SKM-1 (cell line): ENCODE results near the gene KIAA0930.
"Not testable (repeated sequence)": the region's sequence is repeated elsewhere in the genome, so short reads cannot be mapped to it uniquely, and the experiment has no call there.

ENCODE experiments used
- DNase-seq: peaks from one replicate; lab custom pipeline; 2025; ENCODE audit not compliant: unreplicated experiment; lab: John Stamatoyannopoulos, UW

Gene KIAA0930

DNA sequence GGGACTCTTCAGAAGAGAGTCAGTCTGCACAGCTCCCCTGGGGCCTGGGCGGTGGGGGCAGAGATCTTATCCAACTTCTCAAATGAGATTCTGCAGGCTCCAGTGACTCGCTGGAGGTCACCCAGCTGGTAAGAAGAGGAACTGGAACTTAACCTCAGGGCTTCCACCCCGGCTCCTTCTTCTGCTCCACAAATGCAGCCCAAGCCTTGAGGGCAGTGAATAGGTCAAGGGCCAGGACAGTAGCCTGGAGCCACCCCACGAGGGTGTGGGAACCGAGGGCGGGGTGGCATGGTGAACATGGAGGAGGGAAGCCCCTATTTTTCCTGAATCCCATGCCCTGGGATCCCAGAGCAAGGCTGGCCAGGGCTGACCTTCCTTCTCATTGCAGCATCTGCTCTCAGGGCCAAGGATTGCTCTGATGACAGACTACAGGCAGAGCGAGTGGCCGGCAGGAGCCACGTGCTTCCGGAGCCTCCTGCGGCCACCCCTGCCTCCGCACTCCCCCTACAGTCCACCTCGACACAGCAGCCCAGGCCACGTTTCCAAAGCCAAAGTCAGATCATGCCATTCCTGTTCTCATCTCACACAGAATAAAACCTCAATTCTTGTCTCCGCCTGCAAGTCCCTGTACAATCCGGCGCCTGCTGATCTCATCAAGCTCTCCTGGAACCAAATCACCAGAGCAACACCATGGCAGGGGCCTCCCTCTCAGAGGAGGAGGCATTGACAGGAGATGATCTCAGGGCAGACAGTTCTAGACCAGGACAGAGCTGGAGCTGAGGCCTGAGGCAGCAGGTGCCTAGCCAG is 23.0 kb upstream of the KIAA0930 start:
- peak; percentile 78 for DNase-seq

DNA sequence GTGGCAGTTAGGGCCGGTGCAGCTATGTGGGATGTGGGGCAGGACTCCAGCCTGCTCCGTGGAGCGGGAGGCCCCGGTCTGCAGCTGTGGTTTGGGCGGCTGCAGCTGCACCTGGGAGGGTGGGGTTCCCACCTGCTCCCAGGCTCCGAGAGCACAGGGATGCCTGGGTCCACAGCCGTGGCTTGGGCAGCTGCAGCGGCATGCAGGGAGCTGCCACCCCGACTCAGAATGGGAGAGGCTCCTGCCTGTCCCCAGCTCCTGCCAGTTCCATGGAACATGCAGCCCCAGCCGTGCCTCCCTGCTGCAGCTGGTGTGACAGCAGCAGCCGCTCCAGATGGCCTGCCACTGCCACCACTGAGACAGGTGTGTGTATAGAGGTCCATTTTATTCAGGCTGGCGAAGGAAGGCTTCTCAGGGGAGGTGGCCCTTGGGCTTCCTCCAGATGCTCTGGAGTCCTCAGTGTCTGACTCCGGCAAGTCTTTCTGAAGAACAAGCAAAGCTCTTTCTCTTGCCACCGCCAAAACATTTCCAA is 22.3 kb upstream of the KIAA0930 start:
- DNase-seq = no peak

DNA sequence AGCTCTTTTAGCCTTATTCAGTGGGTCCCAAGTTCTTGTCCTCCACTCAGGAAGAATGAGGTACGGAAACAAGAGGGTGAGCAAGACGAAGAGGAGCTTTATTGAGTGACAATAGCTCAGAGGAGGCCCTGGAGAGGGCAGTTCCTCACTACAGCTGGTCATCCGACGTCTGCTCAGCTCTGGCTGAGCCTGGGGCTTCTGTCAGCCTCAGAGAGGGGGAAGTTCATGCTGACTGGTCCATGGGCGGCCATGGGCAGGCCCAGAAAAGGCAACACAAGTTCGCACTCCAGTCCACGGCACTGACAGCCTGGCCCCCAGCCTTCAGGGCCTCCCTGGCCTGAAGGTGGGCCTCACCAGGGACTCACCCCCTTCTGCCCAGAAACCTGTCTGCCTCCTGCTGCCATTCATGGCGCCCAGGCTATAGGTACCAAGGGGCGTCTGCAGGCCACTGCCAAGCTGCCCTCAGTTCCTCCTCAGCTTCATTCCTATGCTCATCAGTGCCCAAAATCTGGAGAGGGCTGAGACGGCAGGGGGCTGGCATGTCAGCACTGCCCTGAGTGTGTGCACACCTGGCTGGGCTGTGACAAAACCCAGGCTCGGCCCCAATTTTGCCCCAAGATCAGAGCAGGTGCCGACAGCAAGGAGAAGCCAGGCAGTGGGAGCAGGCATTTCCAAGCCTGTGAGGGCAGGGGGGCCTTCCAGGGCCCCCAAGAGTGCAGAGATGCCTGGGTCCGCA is 21.7 kb upstream of the KIAA0930 start:
- no peak for DNase-seq

DNA sequence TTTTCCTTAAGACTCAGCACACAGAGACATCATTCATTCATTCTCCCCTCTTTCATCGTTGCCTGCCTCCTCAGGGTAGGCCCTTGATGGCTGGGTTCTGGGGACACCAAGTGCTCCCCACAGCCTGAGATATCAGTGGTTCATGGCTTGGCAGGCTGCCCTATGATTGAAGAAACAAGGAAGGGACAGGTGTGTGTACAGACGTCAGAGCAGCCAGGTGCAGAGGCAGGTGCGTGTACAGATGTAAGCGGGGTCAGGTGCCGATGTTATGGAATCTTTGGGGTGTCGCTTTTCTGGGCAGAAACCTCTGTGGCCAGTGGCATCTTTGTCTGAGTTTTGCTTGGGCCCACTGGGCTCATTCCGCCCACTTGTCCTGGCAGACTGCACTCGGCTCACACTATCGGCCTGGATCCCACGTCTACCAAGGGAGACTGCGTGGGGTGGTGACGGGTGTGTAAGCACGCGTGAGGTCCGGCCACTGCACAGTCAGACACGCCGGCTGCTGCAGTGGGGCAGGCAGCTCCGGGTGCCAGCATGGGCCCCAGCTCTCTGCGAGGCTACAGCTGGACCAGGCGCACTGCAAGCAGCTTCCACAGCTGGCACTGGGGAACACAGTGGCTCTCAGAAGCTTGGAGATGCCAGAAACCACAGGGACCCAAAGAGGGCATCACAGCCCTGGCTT is 20.9 kb upstream of the KIAA0930 start:
- no peak for DNase-seq

DNA sequence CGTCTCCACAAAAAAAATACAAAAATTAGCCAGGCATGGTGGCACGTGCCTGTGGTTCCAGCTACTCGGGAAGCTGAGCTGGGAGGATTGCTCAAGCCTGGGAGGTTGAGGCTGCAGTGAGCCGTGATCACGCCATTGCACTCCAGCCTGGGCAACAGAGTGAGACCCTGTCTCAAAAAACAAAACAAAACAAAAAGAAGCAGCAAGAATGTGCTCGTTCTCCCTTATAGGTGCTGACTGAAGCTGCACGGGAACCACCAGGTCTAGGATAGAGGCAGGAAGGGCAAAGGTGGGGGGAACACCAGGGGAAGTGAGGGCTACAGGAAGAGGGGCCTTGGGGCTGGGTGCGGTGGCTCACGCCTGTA is 19.7 kb upstream of the KIAA0930 start:
- not testable (repeated sequence) for DNase-seq

DNA sequence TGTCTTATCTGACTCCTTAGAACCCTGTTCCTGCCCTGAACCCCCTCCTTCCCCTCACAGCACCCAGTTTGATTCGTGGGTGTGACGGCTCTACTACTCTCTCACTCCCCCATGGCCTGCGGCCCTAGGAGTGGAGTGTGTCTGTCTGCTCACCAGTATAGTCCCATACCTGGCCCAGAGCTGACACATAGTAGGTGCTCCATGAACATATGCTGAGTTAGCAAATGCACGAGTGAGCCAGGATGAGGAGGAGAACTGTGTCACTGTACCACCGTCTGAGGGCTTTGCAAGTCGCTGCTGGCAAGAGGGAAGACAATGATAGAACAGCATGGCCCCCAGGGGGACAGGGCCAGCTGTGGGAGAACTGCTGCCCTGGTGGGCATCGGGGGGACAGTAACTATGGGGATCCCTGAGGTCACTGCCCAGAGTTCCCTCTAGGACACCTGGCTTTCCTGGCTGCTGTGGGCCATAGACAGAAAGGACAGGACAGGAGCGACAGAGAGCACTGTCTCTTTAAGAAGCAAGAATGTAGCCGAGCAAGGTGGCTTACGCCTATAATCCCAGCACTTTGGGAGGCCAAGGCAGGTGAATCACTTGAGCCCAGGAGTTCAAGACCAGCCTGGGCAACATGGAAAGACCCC is 19.2 kb upstream of the KIAA0930 start:
- no peak for DNase-seq

DNA sequence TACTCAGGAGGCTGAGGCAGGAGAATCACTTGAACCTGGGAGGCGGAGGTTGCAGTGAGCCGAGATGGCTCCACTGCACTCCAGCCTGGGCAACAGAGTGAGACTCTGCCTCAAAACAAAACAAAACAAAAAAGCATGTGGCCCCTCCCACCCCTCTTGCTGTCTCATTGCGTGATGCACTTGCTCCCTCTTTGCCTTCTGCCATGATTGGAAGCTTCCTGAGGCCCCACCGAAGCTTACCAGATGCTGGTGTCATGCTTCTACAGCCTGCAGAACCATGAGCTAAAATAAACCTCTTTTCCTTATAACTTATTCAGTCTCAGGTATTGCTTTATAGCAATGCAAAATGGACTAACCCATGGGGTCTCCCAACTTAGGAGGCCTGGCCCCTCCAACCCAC is 17.2 kb upstream of the KIAA0930 start:
- not testable (repeated sequence) for DNase-seq

DNA sequence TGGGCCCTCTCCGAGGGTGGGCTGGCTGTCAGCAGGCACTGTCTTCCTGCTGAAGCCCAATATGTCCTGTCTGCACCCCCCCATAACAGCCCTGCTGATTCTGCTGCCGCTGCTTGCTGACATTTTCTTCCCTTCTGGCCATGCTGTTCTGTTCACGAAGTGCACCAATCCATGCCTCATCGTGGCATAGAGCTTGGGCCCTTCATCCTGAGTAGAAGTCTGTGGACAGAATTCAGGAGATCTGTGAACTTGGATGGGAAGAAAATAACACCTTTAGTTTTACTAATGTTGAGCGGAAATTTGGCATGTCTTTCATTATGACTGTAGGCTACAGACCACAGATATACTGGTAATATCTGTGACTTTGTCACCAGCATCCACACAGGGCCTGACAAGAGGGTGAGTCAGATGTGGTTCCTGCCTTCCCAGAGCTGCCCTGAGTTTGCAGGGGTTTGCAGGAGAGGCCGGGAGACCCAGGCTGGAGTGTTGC is 14.1 kb upstream of the KIAA0930 start:
- no peak for DNase-seq

DNA sequence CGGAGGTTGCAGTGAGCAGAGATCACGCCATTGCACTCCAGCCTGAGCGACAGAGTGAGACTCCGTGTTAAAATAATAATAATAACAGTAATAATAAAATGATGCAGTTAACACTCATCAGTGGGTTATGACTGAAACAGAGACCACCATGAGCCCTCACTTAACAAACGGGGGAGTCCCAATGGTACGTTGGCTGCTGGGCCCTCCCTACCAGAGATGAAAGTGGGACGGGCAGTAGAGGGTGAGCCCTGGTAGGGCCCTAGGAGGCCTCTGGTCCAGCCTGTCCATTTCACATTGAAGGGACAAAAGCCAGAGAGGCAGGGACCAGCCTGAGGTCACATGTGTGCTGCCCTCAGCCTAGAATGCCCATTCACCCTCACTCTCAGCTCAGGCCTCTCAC is 13.7 kb upstream of the KIAA0930 start:
- no peak for DNase-seq

DNA sequence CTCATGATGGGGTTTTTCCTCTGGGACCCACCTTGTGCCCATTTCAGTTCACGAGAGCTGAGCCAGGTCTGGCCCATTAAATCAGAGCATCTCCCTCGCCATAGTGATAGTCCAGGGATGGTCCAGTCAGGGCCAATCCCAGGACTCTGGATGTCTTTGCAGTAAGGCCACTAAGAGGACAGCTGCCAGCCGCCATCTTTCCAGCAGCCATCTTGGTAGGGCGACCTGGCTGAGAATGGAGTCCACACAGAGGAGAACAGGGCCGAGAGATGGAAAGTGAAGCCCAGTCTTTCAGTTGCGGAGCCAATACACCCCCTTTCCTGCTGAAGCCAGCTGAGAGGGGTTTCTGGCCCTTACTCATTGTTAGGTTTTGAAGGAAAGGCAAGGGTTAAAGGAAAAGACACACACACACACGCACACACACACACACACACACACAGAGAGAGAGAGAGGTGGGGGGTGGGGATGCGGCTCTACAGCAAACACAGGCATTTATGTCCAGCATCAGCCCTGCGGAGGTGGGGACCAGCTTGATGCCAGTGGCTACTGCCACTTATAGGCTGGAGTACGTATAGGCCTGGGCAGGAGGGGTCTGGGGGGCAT is 12.4 kb upstream of the KIAA0930 start:
- no peak for DNase-seq

DNA sequence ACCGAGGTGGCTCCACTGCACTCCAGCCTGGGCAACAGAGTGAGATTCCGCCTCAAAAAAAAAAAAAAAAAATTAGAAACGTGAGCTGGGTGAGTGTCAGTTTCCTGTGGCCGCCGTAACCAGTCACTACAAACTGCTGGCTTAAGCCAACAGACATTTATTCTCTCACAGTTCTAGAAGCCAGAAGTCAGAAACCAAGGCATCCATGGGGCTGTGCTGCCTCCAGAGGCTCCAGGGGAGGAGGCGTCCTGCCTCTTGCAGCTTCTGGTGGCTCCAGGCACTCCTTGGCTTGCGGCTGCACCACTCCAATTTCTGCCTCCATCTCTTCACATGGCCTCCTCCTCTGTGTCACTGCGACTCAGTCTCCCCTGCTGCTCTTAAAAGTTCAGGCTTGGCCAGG is 11.1 kb upstream of the KIAA0930 start:
- DNase-seq = no peak

DNA sequence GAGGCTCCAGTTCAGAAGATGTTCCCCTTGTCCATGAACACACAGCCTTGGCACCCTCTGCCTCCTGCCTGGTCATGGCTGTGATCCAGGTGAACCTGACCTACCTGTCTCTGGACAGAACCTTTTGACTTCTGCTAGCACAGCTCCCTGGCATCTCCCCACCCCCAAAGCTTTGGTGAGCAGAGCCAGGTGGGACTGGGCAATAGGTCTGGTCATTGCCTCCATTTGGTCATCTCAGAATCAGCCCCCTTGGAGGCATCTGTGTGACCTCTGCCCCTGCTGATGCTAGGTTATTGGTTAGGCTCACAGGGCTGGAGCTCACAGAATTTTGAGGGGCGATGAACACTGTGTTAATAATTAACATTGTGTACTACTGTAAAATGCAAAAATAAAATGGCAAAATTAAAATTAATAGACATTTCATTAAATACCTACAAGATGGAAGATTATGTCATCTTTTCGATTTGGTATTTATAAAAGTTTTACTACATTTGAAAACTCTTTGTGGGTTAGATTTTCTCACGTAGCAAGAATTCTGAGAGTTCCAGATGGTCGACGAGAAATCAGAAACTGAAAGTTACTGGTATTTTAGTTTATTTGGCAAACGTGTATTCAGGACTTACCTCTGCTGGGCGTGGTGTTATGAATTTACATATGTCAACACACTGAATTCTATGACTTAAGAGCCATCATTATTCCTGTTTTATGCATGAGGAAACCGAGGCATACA is 8.3 kb upstream of the KIAA0930 start:
- DNase-seq = no peak

DNA sequence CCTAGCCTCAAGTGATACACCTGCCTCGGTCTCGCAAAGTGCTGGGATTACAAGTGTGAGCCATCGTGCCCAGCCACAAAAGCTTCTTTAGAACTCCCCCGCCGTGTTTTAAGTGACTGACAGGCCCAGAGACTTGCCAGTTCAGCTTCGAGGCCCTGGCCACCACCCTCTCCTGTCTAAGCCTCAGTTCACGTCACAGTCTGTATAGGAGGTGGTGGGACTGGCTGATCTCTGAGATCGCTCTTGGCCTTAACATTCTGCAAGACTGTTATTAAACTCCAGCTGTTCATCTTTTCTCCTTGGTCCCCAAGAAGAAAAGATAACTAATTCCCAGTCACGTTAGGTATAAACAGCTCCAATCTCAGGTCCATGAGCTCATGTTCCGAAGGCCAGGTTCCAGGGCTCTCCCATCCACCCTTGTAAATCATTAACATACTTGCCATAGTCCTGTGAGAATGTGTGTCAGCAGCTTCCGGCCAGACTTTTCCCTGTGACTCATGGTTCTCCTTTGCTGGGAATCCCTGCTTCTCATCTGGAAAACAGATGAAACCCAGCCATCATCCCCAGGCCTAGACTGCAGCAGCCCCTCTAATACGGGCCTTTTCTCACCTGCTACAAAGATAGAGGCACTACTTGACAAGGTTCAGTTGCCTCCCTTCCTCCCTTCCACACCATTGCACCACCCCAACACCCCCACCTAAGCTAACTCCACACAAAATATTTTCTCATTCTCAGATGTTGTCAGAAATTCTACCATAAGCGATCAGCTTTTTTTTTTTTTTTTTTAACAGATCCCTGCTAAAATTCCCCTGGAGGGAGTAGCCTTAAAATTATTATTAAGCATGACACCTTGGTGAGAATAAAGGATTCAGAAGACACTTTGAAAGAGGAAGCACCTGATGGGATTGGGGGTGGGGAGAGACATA is 5.6 kb upstream of the KIAA0930 start:
- DNase-seq = no peak

DNA sequence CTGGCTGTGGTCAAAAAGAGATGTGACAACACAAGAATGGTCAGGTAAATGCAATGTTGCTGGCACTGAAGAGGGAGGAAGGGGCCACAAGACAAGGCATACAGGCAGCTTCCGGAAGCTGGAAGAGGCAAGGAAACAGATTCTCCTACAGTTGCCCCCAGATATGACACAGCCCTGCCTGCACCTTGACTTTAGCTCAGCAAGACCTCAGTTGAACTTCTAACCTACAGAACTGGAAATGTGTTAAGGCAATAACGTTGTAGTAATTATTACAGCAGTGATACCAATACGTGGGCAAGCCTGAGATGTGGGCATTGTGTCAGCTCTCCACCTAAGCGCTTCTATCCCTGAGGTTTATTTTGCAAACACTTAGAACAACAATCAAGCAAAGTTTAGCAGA is 4.2 kb upstream of the KIAA0930 start:
- no peak for DNase-seq

DNA sequence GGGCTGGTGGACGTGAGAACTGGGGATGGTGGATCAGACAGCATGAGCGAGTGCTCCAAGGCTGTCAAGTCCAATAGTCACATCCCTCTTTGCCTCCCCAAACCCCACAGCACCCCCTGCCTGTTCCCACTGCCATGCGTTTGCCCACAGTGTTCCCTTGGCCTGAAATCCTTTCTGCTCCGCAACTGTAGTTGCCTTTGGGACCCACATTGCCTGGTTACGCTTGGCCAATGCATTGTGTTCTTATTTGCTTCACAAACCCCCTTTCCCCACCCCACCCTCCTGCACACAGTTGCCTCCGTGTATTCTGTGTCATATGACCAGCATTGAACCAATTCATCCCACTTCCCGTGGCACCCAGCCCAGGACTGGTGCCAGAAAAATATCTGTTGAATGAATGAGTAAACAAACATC is 2.1 kb upstream of the KIAA0930 start:
- no peak for DNase-seq

DNA sequence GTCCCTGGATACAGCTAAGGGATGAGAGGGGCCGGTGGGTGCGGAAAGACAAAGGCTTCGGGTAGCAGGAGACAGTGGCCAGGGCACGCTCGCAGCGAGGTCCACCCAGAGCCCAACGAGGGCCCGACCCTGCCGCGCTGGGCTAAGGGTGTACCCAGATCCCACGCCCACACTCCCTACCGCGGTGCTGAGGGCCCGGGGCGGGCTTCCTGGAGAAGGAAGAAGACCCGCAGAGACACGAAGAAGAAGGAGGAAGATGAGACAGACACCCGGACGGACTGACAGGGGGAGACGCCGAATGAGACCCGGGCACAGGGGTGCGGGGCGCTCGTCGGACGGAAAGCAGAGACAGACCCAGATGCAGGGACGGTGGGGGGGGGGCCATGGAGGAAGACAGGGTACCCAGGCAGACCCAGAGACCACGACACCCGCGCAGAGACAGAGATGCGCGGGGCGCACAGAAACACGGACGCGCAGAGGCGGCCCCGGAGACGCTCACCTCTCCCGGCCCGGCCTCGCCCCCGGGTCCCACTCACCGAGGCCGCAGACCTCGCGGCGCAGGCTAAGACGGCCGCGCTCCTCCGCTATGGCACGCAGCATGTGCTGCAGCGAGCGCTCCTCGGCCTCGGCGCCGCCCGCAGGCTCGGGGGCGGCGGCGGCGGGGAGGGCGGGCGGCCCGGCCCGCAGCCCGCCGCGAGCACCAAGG is 437 bp downstream of the KIAA0930 start:
- no peak for DNase-seq

DNA sequence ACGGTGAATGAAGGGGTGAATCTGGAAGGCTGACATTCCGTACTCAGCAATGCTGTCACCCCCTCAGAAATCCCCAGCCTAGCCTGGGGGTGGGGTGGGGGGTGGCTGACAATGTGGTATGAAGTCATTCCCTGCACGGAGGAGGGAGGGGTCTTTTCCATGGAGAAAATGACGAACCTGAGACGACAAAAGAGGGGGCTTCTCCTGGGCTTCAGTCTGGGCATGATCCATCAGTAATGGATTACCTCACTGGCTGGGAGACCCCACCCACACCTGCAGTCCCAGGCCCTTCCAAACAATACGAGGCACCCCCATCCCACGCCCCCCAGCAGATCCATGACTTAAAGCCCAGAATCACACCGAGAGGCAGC is 1.0 kb downstream of the KIAA0930 start:
- no peak for DNase-seq

DNA sequence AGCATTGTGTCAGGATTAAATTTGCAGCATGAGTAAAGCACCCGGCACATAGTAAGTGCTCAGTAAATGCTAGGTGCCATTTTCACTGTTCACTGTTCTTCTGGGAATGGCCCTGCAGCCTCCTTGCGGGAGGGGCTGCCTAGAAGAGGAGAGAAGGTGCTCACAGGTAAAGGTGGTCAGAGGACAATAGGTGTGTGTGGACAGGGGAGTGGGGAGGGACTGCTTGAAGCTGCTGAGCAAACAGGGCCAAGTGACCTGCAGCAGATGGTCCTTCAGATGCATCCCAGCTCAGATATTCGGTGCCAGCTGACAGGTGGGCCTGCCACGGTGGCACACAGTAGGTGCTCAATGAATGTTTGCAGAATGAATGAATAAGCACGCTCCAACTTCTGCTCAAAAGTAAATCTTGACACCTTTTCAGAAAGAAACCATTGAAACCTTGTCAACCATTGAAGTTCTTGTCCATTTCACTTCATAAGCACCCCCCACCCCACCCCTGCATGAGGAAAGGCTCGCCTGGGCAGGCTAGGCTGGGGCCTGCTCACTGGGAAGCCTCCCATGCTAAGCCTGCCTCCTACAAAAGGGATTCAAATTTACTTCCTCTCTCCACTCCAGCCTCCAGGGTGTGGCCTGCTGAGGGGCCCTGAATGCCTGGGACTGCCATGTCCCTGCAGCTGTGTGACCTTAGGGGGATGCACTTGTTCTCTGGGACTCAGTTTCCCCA is 1.6 kb downstream of the KIAA0930 start:
- peak; percentile 53 for DNase-seq
